ENCODE results near the gene ZNF189.

The ZNF189 gene

DNA sequence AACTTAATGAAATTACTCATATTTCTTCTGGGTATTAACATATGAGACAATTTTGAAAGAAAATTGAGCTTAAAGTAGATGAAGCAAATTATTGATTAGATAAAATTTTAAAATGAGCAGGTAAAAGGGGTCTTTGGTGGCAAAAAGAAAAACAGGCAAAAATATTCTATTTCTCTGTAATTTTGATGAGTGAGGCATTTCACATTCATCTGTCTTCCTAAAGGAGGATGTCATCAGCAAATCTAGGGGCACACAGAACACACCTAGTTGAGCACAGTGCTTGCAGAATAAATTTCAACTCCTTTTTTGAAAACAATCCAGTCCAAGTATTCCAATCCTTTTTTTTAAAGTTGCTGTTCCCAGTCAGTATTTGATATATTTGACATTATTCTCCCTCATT lies 16.2 kb downstream of the ZNF189 start:
- no peak for DNase-seq
- in situ Hi-C loops (cut with MboI; ENCODE audit: low pct_unique_long_range_greater_than_20kb, low sequenced_read_pairs), result no loop called here

DNA sequence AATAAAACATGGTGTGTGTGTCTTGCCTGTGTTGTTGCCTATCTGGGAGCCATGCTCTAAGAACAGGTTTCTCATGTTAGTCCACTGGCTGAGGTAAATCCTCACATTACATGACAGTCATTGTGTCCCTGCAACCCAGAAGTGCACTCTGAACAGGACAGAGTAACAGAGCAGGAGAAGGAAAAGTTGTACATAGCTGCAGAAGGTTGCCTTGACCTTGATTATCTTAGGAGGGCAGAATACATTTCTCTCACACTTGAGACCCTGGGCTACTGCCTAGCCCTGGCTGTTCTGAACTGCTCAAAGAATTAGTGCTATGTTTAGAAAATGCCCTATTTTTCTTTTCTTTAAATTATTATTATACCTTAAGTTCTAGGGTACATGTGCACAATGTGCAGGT lies 16.9 kb downstream of the ZNF189 start:
- in situ Hi-C loops (cut with MboI; ENCODE audit: low pct_unique_long_range_greater_than_20kb, low sequenced_read_pairs), result no loop called here
- no peak for DNase-seq

DNA sequence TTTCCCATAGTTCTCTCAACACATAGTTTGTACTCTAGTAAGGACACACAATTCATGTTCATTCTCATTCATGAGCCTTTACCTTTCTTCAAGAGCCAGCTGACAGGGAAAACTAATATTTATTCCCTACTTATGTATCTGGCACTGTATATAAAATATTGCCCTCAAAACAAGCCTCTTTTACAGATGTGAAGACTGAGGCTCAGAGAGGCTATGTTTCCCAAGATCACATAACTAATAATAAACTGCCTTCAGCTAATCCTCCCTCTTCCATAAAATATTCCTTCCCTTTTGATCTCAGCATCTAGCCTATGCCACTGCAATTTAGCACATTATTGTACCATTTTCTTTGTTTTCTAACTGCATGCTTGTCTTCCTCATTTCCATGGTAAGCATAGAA lies 18.7 kb downstream of the ZNF189 start:
- in situ Hi-C loops (cut with MboI; ENCODE audit: low pct_unique_long_range_greater_than_20kb, low sequenced_read_pairs), result no loop called here
- DNase-seq, result no peak

DNA sequence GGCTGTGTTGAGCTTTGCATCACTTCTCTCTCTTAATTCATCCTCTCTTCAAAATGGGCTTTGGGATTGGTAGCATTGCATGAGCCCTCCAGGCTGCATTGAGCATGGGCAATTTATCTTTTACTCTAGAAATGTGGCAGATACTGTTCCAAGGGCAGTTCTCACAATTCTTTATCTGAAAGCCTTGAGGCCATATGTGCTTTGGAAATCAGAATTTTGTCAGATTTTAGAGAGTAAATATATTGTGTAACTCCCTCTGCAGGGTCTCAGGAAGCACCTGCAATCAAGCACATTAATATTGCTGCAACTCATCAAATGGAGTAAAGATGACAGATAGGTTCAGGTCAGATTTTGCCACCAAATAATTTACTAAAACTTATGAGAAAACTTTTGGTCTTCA lies 19.3 kb downstream of the ZNF189 start:
- in situ Hi-C loops (cut with MboI; ENCODE audit: low pct_unique_long_range_greater_than_20kb, low sequenced_read_pairs), result no loop called here
- DNase-seq, result no peak

DNA sequence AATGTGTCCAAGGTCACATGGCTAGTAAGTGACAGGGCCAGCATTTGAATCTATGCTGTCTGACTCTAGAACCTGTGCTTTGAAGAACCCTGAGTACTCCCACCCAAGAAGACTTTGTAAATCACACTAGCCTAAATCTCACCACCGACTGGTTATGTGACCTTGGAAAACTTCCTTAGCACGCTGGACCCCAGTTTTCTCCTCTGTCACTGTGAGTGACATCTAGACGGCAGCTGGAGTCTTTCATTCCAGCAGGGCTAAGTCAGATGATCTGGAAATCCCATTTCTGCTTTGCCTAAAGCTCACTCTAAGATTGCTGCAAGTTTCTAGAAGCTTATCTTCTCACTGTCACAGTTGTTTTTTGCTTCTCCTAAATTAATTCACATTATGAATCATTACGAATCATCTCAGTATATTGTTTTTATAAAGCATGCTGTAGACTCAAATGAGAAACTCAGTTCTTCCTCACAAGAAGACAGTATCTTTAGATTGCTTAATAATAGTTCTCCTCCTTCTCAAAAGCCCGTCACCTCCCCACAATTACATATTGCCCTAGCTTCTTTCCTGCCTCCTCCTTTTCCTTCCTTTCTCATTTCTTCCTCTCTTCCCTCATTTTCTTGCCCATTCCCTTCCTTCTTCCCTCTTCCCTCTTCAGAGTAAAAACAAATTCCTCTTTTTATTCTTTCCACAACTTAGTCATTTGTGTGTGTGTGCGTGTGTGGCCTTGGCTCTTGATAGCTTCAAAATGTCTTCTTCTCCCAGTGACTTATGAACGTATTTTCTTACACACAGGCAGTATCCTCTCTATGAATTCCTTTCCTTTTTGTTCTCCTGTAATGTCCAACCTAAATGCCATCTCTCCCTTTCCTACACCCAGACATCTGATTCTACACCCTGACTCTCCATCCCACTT lies 20.1 kb downstream of the ZNF189 start:
- in situ Hi-C loops (cut with MboI; ENCODE audit: low pct_unique_long_range_greater_than_20kb, low sequenced_read_pairs), result no loop called here

DNA sequence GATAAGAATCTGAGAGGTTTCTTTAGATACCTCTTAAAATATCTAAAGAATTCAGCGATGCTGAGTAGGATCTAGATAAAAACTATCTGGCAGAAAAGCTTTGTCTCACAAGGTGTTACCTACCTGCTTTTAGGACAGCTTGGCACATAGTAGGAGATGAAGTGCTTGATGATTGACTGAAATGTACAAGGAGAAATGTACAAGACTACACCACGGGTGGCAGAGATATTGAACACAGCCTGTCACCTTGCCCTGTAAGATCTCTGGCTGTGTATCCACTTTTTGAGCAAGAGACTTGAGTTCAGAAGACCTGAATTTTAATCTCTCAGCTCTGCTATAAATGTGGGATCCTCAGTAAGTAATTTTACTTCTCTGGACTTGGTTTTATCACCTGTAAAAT lies 21.2 kb downstream of the ZNF189 start:
- no peak for DNase-seq
- in situ Hi-C loops (cut with MboI; ENCODE audit: low pct_unique_long_range_greater_than_20kb, low sequenced_read_pairs), result no loop called here

More for the DNA sequence above, 20.1 kb downstream of the ZNF189 start:
- no peak for DNase-seq

DNA sequence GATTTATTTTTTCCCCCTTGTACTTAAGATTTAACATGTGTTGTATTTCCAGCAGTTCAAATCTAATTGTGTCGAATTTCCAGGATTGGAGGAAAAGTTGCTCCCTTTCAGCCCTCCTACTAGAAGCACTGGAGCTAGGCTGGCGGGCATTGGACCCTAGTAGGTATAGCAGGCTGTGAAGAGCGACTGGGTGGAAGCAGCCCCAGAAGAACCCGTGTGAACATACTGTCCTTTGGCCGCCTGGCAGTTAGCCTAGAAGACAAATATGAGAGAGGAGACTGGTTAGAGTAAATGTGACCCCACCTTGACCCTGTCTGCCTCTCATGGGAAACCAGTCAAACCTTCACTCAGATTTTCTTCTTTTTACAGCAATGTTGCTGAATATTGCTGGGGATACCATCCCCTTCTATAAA lies 23.0 kb downstream of the ZNF189 start:
- no peak for DNase-seq
- in situ Hi-C loops (cut with MboI; ENCODE audit: low pct_unique_long_range_greater_than_20kb, low sequenced_read_pairs), result no loop called here

DNA sequence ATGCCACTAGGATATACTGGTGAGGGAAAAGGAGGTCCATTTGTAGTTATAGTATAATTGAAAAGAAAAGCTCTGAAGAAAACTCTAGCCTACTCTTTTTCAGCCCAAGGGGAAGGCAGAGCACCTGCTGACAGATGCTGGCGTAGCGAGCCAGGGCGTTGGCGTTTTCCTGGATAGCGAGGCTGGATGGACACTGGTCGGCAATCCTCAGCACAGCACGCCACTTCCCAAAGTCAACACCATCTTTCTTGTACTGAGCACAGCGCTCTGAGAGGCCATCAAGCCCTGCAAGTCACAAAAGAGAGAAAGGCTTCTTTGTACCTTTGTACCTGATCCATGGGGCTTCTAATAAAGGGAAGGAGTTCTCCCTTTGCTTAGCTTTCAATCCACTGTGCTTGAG lies 28.7 kb downstream of the ZNF189 start:
- in situ Hi-C loops (cut with MboI; ENCODE audit: low pct_unique_long_range_greater_than_20kb, low sequenced_read_pairs), result no loop called here
- no peak for DNase-seq

DNA sequence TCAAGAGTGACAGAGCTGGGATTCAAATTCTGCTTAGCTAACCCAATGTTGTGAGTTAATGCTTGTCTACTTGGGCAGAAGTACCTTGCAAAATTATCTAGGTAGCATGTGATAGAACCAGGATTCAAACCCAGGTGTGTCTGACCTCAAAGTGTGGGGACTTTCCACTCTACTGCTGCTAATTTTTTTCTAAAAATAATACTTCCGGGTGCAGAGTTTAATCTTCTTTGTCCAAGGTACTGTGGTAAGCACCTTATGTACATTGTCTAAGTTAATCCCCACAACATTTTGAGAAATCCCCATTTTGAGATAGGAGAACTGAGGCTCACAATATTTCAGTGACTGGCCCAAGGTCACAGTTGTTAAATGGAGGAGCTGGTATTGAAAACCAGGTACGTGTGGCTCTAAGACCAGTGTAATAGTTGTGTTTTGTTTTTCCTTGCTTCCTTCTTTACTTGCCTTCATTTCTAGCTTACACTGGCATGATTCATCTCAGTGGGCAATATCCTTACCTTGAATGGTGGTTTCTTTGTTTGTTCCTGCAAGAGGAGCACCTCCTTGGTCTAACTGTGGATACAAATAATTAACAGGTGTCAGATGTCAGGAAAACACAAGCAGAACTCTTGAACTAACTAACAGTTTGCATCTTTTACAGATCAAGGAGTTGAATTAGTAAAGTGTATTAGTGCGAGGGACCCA lies 29.5 kb downstream of the ZNF189 start:
- in situ Hi-C loops (cut with MboI; ENCODE audit: low pct_unique_long_range_greater_than_20kb, low sequenced_read_pairs), result no loop called here
- DNase-seq, result no peak

DNA sequence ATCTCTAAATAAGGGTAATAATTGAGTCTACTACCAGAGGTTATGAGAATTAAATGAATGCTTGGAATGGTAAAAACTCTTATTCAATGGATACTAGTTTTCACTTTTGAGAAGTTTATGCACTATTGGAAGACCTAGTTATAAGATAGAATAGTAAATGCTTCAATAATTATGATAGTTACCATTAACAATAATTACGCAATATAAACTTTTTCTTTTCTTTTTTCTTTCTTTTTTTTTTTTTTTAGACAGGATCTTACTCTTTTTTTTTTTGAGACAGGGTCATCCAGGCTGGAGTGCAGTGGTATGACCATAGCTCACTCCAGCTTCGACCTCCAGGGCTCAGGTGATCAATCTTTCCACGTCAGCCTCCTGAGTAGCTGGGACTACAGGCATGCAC lies 30.3 kb downstream of the ZNF189 start:
- in situ Hi-C loops (cut with MboI; ENCODE audit: low pct_unique_long_range_greater_than_20kb, low sequenced_read_pairs), result no loop called here
- DNase-seq, result no peak

DNA sequence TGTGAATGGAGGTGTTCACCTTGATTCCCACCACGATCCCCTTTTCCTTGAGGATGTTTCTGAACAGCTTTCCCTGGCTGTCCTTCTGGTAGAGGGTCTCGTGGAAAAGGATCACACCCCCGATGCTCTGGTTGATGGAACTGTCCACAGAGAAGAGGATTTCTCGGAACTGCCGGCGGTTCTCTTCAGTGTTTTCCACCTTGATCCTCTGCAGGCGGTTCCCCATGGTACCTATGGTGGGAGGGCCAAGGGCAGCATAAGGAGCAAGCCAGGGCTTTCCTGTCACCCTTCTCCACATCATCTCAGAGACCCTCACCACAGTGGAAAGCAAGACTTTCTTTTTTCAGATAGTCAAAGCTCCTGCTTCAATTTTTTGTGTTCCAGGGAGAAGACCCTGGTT lies 31.1 kb downstream of the ZNF189 start:
- in situ Hi-C loops (cut with MboI; ENCODE audit: low pct_unique_long_range_greater_than_20kb, low sequenced_read_pairs), result no loop called here
- DNase-seq, result no peak

DNA sequence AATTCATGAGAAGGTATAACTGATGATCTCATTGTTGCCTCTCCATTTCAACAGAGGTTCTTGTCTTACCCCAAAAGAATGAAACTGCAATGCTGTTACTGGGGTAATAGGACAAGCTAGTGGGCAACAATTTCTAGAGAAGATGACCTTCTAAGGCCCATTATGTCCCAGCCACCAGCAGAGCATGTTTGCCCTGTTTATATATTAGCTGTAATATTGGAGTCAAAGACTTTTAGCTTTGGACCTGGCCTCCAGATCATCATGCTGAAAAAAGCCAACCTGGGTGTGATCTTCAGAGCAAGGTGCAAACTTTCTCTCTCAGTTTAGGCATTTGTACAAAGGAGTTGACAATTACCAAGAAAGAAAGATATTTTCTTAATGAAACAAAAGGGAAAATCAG lies 33.5 kb downstream of the ZNF189 start:
- in situ Hi-C loops (cut with MboI; ENCODE audit: low pct_unique_long_range_greater_than_20kb, low sequenced_read_pairs), result no loop called here
- DNase-seq, result no peak

DNA sequence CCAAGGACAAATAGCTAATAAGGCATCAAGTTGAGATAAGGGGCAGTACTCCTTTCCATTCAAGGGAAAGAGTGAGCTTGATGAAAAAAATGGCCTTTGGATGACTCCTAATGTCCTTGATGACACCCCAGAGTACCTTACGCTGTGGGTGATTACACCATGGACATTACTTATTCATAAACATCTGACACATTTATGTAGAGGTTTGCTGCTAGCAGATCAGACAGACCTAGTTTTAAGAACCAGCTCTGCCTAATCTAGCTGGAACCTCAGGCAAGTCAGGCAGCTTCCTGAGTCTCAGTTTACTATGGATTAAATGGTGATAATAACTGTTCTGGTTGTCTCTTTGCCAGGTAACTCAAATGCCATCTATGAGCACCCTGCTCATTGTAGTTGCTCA lies 34.1 kb downstream of the ZNF189 start:
- in situ Hi-C loops (cut with MboI; ENCODE audit: low pct_unique_long_range_greater_than_20kb, low sequenced_read_pairs), result no loop called here
- DNase-seq, result no peak

DNA sequence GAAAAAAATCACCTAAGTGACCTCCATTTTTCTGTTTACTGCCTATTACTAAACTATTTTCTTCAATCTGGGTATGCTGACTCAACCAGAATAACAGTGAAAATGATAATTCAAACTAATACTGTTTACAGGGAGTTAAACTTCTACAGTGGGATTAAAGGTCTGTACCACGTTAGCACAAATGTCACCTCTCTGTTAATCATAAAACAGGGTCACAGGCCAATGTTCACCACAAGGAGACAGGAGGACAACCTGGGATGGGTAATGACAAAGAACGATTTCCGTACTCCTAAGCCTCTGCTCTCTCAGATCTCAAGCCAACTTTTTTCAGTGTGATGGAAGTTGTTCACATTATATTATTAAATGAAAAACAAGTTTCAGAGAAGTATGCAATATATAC lies 34.6 kb downstream of the ZNF189 start:
- in situ Hi-C loops (cut with MboI; ENCODE audit: low pct_unique_long_range_greater_than_20kb, low sequenced_read_pairs), result no loop called here
- DNase-seq, result no peak

DNA sequence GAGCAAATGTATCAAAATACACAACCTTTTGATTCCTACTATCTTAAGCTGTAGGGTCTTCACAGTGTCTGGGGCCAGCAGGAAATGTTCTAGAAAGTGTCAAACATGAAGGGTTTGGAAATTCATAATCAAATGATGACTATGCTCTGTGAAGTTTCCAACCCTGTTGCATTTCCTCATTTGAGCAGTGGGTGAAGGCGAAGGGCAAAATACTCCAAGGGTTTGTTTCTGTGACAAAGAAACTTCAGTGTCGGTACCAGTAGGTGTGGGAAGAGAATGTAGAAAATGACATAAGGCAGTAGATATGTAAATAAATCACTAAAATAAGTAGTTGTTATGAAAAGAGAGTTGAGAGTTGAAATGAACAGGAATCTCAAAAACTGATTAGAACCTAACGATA lies 36.3 kb downstream of the ZNF189 start:
- in situ Hi-C loops (cut with MboI; ENCODE audit: low pct_unique_long_range_greater_than_20kb, low sequenced_read_pairs), result no loop called here
- DNase-seq, result no peak

DNA sequence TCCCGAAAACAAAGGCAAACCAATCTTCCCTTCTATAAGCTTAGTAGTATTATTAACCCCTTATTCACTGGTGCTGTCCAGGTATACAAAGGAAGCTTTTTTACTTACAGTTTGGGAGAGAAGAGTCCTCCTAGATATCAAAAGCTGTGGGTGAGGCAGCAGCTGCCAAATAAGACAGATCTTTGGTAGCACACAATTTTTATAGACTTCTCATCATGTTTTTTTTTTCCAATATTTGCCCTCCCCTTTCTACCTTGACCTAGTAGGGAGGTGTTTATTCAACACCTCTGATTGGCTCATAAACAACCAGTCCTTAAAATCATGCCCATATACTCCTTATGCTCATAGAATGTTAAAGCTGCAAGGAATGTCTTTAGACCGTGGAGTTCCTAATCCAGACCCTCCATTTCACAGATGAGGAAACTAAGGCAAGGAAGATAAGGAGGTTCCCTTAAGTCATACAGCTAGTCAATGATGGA lies 37.0 kb downstream of the ZNF189 start, which contains the start of gene ALDOB:
Gene ALDOB, minus strand, starts transcription at position 174 of the 479 bp plus-strand sequence. CDS start 4,887 bp downstream, outside the sequence.
- in situ Hi-C loops (cut with MboI; ENCODE audit: low pct_unique_long_range_greater_than_20kb, low sequenced_read_pairs), result no loop called here
- DNase-seq, result no peak

DNA sequence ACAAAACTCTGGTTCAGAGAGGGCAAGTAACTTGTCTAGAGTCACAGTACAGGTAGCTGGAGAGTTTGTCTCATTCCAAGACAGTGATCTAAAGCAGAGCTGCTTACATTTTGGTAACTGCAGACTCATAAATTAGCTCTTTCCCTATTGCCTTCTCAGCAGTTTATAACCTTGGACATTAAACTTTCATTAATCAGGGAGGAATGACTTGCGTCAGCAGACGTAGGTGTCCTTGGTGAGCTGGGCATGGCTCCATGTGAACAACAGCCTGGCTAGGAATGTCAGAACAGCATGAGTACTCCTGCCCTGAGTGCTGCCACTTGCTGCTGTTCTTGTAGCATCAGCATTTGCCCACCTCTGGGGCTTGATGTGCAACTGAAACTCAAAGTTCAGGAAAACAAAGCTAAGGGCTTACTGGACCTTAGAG lies 39.2 kb downstream of the ZNF189 start:
- in situ Hi-C loops (cut with MboI; ENCODE audit: low pct_unique_long_range_greater_than_20kb, low sequenced_read_pairs), result no loop called here
- no peak for DNase-seq

DNA sequence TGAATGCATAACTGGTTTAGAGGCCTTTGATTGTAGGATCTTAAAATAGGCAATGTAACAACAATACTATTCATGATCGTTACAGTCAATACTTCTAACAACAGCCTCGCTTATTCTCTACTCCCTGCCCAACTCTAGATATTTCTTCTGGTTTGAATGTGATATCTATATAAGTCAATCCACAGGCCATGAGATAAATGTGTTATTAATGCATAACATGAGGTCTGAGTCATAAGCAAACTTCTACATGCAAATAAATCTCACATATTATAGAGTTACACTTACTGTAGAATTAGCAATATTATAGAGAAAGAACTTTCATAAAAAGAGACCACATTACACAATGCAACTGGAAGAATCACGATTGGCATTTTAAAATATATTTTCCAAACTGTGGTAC lies 39.9 kb downstream of the ZNF189 start:
- DNase-seq, result no peak
- in situ Hi-C loops (cut with MboI; ENCODE audit: low pct_unique_long_range_greater_than_20kb, low sequenced_read_pairs), result no loop called here

DNA sequence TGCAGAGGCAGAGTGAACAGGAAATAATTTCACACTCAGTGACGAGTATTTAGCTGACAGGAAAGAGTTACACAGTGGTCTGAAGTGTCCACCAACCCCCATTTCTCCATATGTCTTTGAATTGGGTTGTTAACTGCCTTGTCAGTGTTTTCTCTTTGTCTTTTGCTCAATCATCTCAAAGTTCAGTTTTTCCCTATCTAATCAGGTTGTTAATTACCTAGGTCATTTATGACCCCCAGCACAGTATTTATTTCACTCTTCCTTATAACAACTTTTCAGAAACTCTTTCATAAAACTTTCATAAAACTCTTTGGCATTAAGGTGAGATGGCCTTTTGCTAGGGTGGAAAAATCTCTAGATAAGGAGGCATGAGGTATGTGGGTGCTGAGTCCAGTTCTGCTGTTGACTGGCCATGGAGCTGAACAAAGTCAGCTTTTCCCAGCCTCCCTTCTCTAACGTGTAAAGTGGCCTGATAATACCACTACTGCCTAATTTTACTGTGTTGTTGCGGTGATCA lies 42.1 kb downstream of the ZNF189 start:
- in situ Hi-C loops (cut with MboI; ENCODE audit: low pct_unique_long_range_greater_than_20kb, low sequenced_read_pairs), result no loop called here
- no peak for DNase-seq

DNA sequence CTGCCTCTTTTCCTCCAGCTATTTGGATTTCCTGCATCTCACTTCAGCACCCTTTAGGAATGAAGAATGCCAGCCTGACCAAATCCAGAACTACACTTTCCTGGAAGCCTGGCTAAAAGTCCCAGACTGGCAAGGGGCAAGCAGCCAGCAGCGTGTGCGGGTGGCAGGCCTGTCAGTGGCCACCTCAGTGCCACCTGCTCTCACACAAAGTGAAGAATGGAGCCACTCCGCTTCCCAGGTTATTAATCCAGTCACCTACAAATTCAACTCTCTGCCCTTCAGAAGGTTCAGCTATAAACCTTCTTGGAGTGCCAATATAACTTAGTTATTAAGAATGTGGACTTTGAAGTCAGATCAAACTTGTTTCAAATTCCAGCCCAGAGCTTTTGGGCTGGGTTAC lies 43.7 kb downstream of the ZNF189 start:
- DNase-seq, result no peak

More for the DNA sequence above, 43.7 kb downstream of the ZNF189 start:
- in situ Hi-C loops (cut with MboI; ENCODE audit: low pct_unique_long_range_greater_than_20kb, low sequenced_read_pairs), result no loop called here

Data from KBM-7 (cell line).